Renal cortical epithelial cell (primary cell): Measurements from ENCODE around the gene TEX14. TPM values are rescaled to one million over a fixed set of nuclear protein-coding genes. Genes with fewer than 3 reads are reported as not detected.
"Not testable (repeated sequence)": the region's sequence is repeated elsewhere in the genome, so short reads cannot be mapped to it uniquely, and the experiment has no call there.

Experiments
- DNase-seq: peaks from one replicate; pipeline ENCODE4 v3.0.0-alpha.2; 2011; ENCODE audit warnings: low read depth
- total RNA-seq: library from RNA; depleted of rRNA; stranded (reverse); fragments of >200 nt; gene quantifications from 2 replicates; pipeline ENCODE4 v1.2.3, GENCODE V29; 2014

The TEX14 gene
- total RNA-seq, 1 donor from 2014 or later, result not detected

GRCh38 chr17:58692239-58693055, 602 bp upstream of the TEX14 start, which contains the start of gene RAD51C:
Gene RAD51C (plus strand): TSS chr17:58692602. CDS start chr17:58692644, 42 bp downstream.
- DNase-seq, result peak; percentile 71

DNA sequence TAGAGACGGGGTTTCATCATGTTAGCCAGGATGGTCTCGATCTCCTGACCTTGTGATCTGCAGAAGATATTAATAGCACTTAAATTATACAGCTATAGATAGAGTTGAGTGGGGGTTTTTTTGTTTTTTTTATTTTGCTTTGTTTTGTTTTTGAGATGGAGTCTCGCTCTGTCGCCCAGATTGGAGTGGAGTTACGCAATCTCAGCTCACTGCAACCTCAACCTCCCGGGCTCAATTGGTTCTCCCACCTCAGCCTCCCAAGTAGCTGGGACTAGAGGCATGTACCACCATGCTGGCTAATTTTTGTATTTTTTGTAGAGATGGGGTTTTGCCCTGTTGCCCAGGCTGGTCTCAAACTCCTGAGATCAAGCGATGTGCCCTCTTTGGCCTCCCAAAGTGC, 1.8 kb downstream of the TEX14 start:
- DNase-seq, result not testable (repeated sequence)

GRCh38 chr17:58688521-58688920, 3.3 kb downstream of the TEX14 start:
- no peak for DNase-seq

DNA sequence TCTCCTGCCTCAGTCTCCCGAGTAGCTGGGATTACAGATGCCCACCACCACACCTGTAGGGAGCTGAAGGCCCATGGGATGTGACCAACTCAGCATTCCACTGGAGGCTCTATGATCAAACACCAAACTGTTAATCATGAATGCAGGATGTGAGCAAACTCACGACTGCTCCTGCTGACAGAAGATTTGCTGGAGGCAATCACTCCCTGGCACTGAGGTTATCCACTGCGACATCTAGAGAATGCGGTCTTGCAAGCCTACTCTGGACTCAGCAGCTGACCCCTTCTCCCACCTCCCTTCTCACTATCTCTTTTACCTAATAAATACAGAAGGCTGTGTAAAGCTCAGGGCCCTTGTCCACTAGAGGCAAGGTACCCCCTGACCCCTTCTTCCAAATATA, 4.9 kb downstream of the TEX14 start:
- DNase-seq, result no peak

DNA sequence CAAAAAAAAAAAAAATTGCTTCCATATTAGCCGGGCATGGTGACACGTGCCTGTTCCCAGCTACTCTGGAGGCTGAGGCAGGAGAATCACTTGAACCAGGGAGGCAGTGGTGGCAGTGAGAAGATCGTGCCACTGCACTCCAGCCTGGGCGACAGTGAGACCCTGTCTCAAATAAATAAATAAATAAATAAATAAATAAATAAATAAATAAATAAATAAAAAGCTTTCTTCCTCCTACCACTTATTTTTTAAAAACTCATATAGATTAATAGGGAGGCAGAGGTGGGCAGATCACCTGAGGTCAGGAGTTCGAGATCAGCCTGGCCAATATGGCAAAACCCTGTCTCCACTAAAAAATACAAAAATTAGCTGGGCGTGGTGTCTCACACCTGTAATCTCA, 7.4 kb downstream of the TEX14 start:
- not testable (repeated sequence) for DNase-seq

- no peak for DNase-seq
These were observed 7.8 kb downstream of the TEX14 start for GRCh38 chr17:58684003-58684402.

- DNase-seq, result no peak
These were observed 11.8 kb downstream of the TEX14 start for GRCh38 chr17:58680038-58680369.

- DNase-seq, result no peak
These were observed 12.4 kb downstream of the TEX14 start for GRCh38 chr17:58679263-58680037.

GRCh38 chr17:58678287-58678686, 13.6 kb downstream of the TEX14 start:
- DNase-seq, result not testable (repeated sequence)

DNA sequence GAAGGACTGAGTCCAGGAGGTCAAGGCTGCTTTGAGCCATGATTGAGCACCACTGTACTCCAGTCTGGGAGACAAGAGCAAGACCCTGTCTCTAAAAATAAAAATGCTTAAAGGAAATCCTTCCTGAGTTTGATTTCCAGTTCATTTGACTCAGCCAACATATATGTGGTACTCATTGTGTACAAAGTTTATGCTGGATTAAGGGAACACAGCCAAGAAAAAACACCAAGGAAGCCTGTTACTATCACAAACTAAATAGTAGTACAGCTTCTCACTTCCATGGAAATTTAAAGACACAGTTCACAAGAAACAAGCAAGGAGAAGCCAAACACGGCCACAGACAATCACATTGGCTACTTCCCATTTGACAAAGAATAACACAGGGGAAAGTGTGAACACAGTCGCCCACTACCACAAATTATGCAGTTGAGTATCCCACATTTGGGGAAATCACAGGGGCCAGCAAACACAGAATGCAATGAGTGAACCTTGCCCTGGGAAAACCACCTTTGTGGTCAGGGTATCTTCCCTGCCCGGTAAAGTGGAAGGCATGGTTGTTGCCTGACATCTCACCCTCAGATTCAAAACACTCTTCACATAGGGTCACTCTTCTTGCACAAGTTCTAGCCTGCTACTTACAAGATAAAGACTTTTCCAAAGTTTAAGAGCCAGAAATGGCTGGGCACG, 14.5 kb downstream of the TEX14 start:
- DNase-seq, result no peak

GRCh38 chr17:58671969-58672368, 19.9 kb downstream of the TEX14 start:
- no peak for DNase-seq

DNA sequence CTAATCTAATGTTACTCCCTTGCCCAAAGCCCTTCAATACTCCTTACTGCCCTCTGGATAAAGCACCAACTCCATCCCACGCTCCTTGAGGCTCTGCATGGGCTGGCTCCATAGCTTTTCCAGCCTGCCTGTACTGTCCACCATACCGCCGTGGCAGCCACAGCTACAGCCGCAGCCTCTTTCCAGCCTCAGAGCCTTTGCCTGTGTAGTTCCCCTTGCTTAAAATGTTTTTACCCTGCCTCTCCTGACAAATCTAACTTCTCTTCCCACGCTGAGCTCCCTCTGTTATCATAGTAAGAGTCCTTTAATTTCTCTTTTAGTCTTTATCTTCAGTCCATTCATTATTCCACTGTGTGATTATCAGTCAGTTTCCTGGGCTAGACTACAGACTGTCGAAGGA, 22.0 kb downstream of the TEX14 start:
- DNase-seq, result no peak

DNA sequence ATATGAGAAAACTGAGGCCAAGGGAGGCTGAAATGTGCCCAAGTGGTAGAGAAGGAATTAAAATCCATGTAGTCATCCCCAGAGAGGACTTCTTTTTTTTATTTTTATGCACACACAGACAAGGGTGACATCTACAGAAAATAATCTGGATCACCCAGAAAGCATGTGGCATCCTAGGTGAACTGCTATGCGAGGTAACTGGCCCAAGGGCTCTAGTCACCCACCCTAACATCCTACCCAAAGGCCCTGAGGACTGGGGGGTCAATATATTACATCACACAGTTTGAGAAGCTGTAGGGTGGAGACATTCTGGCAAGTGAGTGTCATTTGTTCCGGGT, 23.3 kb downstream of the TEX14 start:
- DNase-seq, result no peak

- DNase-seq, result peak; percentile 26
These were observed 23.8 kb downstream of the TEX14 start for GRCh38 chr17:58667934-58668597.

DNA sequence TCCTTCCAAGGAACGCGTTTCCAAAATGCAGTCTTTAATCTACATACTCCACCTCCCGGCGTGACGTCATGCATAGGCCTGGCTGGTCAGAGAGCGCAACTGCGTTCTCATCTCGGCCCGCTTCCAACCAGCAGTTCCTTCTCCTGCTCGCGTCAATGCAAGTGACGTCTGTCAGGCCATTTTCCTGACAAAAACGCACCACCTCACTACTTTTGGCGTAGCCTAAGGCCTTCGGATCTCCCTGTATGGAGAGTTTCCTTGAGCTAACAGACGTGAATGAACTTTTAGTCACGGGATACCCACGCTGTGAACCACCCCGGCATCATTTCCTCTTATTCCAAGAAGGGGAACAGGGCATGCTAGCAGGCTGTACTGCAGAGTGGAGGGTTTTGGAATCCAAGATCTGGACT, 25.0 kb downstream of the TEX14 start:
- DNase-seq, result peak; percentile 27

GRCh38 chr17:58665946-58666857, 25.6 kb downstream of the TEX14 start:
- no peak for DNase-seq

- no peak for DNase-seq
These were observed 27.5 kb downstream of the TEX14 start for GRCh38 chr17:58664302-58664701.

- DNase-seq, result no peak
These were observed 30.3 kb downstream of the TEX14 start for GRCh38 chr17:58661499-58661898.

GRCh38 chr17:58660621-58661020, 31.2 kb downstream of the TEX14 start:
- DNase-seq, result no peak

DNA sequence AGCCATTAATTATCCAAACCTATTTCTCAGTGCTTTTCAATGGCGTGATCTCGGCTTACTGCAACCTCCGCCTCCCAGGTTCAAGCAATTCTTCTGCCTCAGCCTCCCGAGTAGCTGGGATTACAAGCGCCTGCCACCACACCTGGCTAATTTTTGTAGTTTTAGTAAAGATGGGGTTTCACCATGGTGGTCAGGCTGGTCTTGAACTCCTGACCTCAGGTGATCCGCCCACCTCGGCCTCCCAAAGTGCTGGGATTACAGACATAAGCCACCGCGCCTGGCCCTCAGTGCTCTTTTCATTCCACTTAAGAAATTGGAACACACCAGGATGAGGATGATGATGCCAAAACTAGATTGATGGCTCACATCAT, 32.1 kb downstream of the TEX14 start:
- not testable (repeated sequence) for DNase-seq
